ENCODE measurements around the gene RAMP1.
"Not testable (repeated sequence)": the region's sequence is repeated elsewhere in the genome, so short reads cannot be mapped to it uniquely, and the experiment has no call there.

The RAMP1 gene

GRCh38 chr2:237940828-237941227 is 81.4 kb downstream of the RAMP1 start:
- no peak for TF ChIP-seq CTCF (IDR thresholded peaks at IDR 0.05; ENCODE audit: control insufficient read depth, insufficient read depth, low read depth, low read length, missing control alignments)
- H3K4me3 ChIP-seq (ENCODE audit: control insufficient read depth, low read depth, low read length), result no peak overlapping the region
- no peak for DNase-seq (ENCODE audit: low read depth)

GRCh38 chr2:237941239-237941638 is 81.8 kb downstream of the RAMP1 start:
- TF ChIP-seq CTCF (IDR thresholded peaks at IDR 0.05; ENCODE audit: control insufficient read depth, insufficient read depth, low read depth, low read length, missing control alignments), result no peak
- no peak overlapping the region for H3K4me3 ChIP-seq (ENCODE audit: control insufficient read depth, low read depth, low read length)
- DNase-seq (ENCODE audit: low read depth), result no peak

- TF ChIP-seq CTCF (IDR thresholded peaks at IDR 0.05; ENCODE audit: control insufficient read depth, insufficient read depth, low read depth, low read length, missing control alignments), result no peak
These were observed 83.1 kb downstream of the RAMP1 start for GRCh38 chr2:237942513-237942899.

GRCh38 chr2:237943395-237944094 is 84.1 kb downstream of the RAMP1 start:
- DNase-seq (ENCODE audit: low read depth), result no peak
- TF ChIP-seq CTCF (IDR thresholded peaks at IDR 0.05; ENCODE audit: control insufficient read depth, insufficient read depth, low read depth, low read length, missing control alignments), result no peak
- H3K4me3 ChIP-seq (ENCODE audit: control insufficient read depth, low read depth, low read length), result no peak overlapping the region

More at GRCh38 chr2:237942513-237942899, 83.1 kb downstream of the RAMP1 start:
- DNase-seq (ENCODE audit: low read depth), result no peak
- H3K4me3 ChIP-seq (ENCODE audit: control insufficient read depth, low read depth, low read length), result no peak overlapping the region

- no peak for DNase-seq (ENCODE audit: low read depth)
- H3K4me3 ChIP-seq (ENCODE audit: control insufficient read depth, low read depth, low read length), result no peak overlapping the region
- no peak for TF ChIP-seq CTCF (IDR thresholded peaks at IDR 0.05; ENCODE audit: control insufficient read depth, insufficient read depth, low read depth, low read length, missing control alignments)
These were observed 84.9 kb downstream of the RAMP1 start for GRCh38 chr2:237944302-237944701.

GRCh38 chr2:237946423-237946822 is 87.0 kb downstream of the RAMP1 start:
- no peak for DNase-seq (ENCODE audit: low read depth)
- TF ChIP-seq CTCF (IDR thresholded peaks at IDR 0.05; ENCODE audit: control insufficient read depth, insufficient read depth, low read depth, low read length, missing control alignments), result no peak
- H3K4me3 ChIP-seq (ENCODE audit: control insufficient read depth, low read depth, low read length), result no peak overlapping the region

GRCh38 chr2:237951354-237951753 is 91.9 kb downstream of the RAMP1 start:
- not testable (repeated sequence) for H3K4me3 ChIP-seq (ENCODE audit: control insufficient read depth, low read depth, low read length); DNase-seq (ENCODE audit: low read depth)

Data from AG09309 (cell line).